ENCODE results near the gene LY86.
A peak's percentile ranks its signal among the peaks of the same experiment; 100 is the strongest.

The LY86 gene

GRCh38 chr6:6624269-6624990, 35.9 kb downstream of the LY86 start:
- DNase-seq, result no peak

- DNase-seq, result no peak
Observed at GRCh38 chr6:6626187-6626586, 37.7 kb downstream of the LY86 start.

- DNase-seq, result peak; percentile 23
Observed at GRCh38 chr6:6629402-6629801, 40.9 kb downstream of the LY86 start.

- DNase-seq, result no peak
Observed at GRCh38 chr6:6631053-6631452, 42.5 kb downstream of the LY86 start.

- DNase-seq, result no peak
Observed at GRCh38 chr6:6631534-6632276, 43.2 kb downstream of the LY86 start.

GRCh38 chr6:6633898-6634734, 45.6 kb downstream of the LY86 start:
- no peak for DNase-seq

- DNase-seq, result no peak
Observed at GRCh38 chr6:6634735-6635075, 46.2 kb downstream of the LY86 start.

- no peak for DNase-seq
Observed at GRCh38 chr6:6635291-6635690, 46.8 kb downstream of the LY86 start.

GRCh38 chr6:6635869-6636268, 47.3 kb downstream of the LY86 start:
- no peak for DNase-seq

GRCh38 chr6:6639572-6639971, 51.1 kb downstream of the LY86 start:
- no peak for DNase-seq

GRCh38 chr6:6640926-6641325, 52.4 kb downstream of the LY86 start:
- DNase-seq, result no peak

GRCh38 chr6:6643398-6643797, 54.9 kb downstream of the LY86 start:
- DNase-seq, result no peak

- DNase-seq, result no peak
Observed at GRCh38 chr6:6645261-6645917, 56.9 kb downstream of the LY86 start.

GRCh38 chr6:6646384-6646783, 57.9 kb downstream of the LY86 start:
- DNase-seq, result no peak

- DNase-seq, result no peak
Observed at GRCh38 chr6:6646859-6647258, 58.3 kb downstream of the LY86 start.

- no peak for DNase-seq
Observed at GRCh38 chr6:6648692-6649343, 60.3 kb downstream of the LY86 start.

GRCh38 chr6:6649824-6650349, 61.4 kb downstream of the LY86 start:
- DNase-seq, result no peak

- DNase-seq, result no peak
Observed at GRCh38 chr6:6650839-6651238, 62.3 kb downstream of the LY86 start.

- no peak for DNase-seq
Observed at GRCh38 chr6:6651335-6651734, 62.8 kb downstream of the LY86 start.

- no peak for DNase-seq
Observed at GRCh38 chr6:6652932-6653331, 64.4 kb downstream of the LY86 start.

GRCh38 chr6:6654599-6655575, 66.4 kb downstream of the LY86 start:
- no peak for DNase-seq
